Glutamatergic neuron (in vitro differentiated cells): Measurements from ENCODE around the gene SCTR. TPM values are rescaled to one million over a fixed set of nuclear protein-coding genes. Genes with fewer than 3 reads are reported as not detected.

Experiments
- DNase-seq: peaks from one replicate; pipeline ENCODE4 v3.0.0; 2022
- H3K27ac Mint-ChIP-seq: one replicate; pipeline ENCODE4 v1.8.0; 2020; ENCODE audit warnings: mild to moderate bottlenecking, mixed read lengths, inconsistent platforms; ENCODE audit not compliant: unreplicated experiment
- H3K27me3 Mint-ChIP-seq: one replicate; pipeline ENCODE4 v1.8.0; 2020; ENCODE audit warnings: mild to moderate bottlenecking, moderate library complexity, mixed read lengths, inconsistent platforms; ENCODE audit not compliant: unreplicated experiment
- H3K36me3 Mint-ChIP-seq: one replicate; pipeline ENCODE4 v1.8.0; 2020; ENCODE audit warnings: mild to moderate bottlenecking, mixed read lengths, inconsistent platforms; ENCODE audit not compliant: unreplicated experiment
- H3K4me1 Mint-ChIP-seq: one replicate; pipeline ENCODE4 v1.8.0; 2020; ENCODE audit warnings: mild to moderate bottlenecking, low read depth, mixed read lengths, inconsistent platforms; ENCODE audit not compliant: unreplicated experiment
- H3K4me3 Mint-ChIP-seq: one replicate; pipeline ENCODE4 v1.8.0; 2020; ENCODE audit warnings: mild to moderate bottlenecking, mixed read lengths, inconsistent platforms; ENCODE audit not compliant: unreplicated experiment
- H3K9me3 Mint-ChIP-seq: one replicate; pipeline ENCODE4 v1.8.0; 2020; ENCODE audit warnings: mild to moderate bottlenecking, moderate library complexity, mixed read lengths, inconsistent platforms; ENCODE audit not compliant: unreplicated experiment
- total RNA-seq: library from RNA; stranded (reverse); fragmentation: NEBNext Ultra II Directional; extraction: Animal tissue kit (Norgen Biotek cat#: 25700); gene quantifications from one replicate; pipeline ENCODE4 v1.2.1, GENCODE V29; 2021; ENCODE audit not compliant: unreplicated experiment
- TF ChIP-seq, protein P1 (sequence below): fragments of 200-600 bp; sonication (generic); IDR thresholded peaks from one replicate; pipeline ENCODE4 v1.5.0; 2021; ENCODE audit not compliant: partially characterized antibody, unreplicated experiment

SCTR gene
- total RNA-seq, 1 donor from 2014 or later = not detected

DNA sequence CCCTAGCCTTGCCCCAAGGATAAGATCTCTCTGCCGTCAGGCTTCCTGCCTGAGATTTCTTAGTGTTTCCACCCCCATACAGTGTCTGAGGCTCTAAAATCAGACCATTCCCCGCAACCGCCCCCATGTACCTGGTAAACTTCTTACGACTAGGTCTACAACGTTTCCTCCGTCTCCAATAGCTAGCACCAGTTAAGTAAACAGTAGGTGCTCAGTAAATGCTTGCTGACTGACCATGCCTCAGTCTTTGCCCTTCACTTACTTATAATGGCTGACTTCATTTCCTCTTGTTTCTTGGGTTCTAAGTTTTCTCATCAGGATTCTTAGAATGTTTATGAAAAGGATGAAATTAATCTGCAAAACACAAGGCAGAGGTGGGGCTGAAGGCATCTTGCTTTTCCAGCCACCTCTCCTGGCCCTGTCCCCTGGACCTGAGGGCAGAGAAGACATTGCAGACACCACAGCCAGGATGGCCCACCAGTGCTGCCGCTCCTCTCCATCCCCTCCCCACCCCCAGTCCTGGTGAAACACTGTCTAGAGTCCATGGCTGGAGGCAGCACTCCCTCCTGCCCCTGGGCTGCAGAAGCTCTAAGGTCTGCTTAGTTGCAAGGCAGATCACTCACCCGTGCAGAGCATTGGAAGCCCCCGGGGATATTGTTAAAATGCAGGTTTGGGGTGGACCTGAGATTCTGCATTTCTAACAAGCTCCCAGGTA lies 75.7 kb downstream of the SCTR start:
- Mint-ChIP-seq H3K9me3 (no peaks in the 10 kb centered on the region), H3K27me3 (no peaks in the 10 kb centered on the region), H3K4me3 (no peak overlapping the region), H3K27ac (no peak overlapping the region), H3K36me3 (peaks cover 3% of the 10 kb centered on the region), H3K4me1 (no peaks in the 10 kb centered on the region)
- DNase-seq = no peak
- TF ChIP-seq, protein P1, sequence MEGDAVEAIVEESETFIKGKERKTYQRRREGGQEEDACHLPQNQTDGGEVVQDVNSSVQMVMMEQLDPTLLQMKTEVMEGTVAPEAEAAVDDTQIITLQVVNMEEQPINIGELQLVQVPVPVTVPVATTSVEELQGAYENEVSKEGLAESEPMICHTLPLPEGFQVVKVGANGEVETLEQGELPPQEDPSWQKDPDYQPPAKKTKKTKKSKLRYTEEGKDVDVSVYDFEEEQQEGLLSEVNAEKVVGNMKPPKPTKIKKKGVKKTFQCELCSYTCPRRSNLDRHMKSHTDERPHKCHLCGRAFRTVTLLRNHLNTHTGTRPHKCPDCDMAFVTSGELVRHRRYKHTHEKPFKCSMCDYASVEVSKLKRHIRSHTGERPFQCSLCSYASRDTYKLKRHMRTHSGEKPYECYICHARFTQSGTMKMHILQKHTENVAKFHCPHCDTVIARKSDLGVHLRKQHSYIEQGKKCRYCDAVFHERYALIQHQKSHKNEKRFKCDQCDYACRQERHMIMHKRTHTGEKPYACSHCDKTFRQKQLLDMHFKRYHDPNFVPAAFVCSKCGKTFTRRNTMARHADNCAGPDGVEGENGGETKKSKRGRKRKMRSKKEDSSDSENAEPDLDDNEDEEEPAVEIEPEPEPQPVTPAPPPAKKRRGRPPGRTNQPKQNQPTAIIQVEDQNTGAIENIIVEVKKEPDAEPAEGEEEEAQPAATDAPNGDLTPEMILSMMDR = no peak

DNA sequence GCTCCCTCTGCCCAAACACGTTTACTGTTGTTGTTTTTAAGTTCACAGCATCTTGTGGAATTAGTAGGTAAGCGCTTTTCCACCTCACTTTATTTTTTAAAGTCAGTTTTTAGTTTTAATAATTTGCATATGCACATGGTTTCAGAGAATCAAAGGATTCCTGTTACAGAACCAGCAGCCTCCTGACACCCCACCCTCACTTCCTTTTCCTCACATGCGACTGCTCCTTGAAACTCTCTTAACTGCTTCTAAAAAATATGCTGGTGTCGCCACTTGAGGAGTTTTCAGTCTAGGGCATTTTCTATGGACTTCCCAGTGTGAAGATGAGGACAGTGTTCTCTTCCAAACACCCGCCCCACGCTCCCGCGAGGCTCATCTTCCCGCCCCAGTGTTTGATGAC lies 78.2 kb downstream of the SCTR start:
- no peak for DNase-seq
- H3K4me3 Mint-ChIP-seq = no peak overlapping the region
- H3K27ac Mint-ChIP-seq = no peak overlapping the region
- H3K9me3 Mint-ChIP-seq = no peaks in the 10 kb centered on the region
- peaks cover 3% of the 10 kb centered on the region for H3K36me3 Mint-ChIP-seq
- no peaks in the 10 kb centered on the region for H3K27me3 Mint-ChIP-seq
- no peaks in the 10 kb centered on the region for H3K4me1 Mint-ChIP-seq
- TF ChIP-seq, protein P1 = no peak

DNA sequence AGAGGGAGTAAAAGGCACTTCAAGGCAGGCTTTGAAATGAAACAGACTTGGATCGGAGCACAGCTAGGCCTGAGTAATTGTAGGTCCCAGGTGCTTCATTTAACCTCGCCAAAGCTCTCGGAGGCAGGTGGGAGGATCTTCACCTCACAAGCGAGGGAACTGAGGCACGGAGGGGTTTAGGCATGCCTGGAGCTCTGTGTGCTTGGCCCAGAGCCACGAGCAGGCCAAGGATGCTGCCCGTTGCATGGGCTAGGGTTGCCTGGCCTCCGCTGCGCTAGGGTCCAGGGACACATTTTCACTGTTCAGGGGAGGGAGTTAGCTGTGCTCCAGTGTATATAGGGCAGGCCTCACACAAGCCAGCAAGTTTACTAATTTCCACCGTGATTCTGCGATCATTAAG lies 81.4 kb downstream of the SCTR start:
- H3K36me3 Mint-ChIP-seq = no peaks in the 10 kb centered on the region
- no peak for DNase-seq
- TF ChIP-seq, protein P1 = no peak
- H3K4me3 Mint-ChIP-seq = no peak overlapping the region
- H3K27ac Mint-ChIP-seq = no peak overlapping the region
- H3K27me3 Mint-ChIP-seq = peaks cover 3% of the 10 kb centered on the region
- H3K9me3 Mint-ChIP-seq = no peaks in the 10 kb centered on the region
- no peaks in the 10 kb centered on the region for H3K4me1 Mint-ChIP-seq

DNA sequence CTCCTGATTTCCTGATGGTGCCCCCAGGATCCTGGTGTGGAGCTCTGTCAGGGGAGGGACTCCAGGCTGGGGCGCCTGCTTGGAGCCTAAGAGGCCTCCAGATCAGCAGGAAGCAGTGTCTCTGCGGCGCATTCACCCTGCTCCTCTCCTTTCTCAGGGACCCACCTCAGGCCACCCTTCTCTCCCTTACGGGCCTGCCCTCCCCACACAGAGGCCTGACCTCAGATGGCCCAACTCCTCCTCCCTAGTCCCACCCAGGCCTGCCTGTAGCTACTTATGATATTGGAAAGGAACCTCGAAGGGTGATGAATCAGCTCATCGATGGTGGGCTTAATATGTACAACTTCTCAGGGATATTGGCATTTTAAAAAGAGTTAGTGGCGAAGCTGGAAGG lies 82.1 kb downstream of the SCTR start:
- Mint-ChIP-seq H3K4me3 (no peak overlapping the region), H3K9me3 (no peaks in the 10 kb centered on the region), H3K27ac (no peak overlapping the region), H3K4me1 (no peaks in the 10 kb centered on the region), H3K36me3 (no peaks in the 10 kb centered on the region), H3K27me3 (peaks cover 3% of the 10 kb centered on the region)
- TF ChIP-seq, protein P1 = no peak
- DNase-seq = no peak

DNA sequence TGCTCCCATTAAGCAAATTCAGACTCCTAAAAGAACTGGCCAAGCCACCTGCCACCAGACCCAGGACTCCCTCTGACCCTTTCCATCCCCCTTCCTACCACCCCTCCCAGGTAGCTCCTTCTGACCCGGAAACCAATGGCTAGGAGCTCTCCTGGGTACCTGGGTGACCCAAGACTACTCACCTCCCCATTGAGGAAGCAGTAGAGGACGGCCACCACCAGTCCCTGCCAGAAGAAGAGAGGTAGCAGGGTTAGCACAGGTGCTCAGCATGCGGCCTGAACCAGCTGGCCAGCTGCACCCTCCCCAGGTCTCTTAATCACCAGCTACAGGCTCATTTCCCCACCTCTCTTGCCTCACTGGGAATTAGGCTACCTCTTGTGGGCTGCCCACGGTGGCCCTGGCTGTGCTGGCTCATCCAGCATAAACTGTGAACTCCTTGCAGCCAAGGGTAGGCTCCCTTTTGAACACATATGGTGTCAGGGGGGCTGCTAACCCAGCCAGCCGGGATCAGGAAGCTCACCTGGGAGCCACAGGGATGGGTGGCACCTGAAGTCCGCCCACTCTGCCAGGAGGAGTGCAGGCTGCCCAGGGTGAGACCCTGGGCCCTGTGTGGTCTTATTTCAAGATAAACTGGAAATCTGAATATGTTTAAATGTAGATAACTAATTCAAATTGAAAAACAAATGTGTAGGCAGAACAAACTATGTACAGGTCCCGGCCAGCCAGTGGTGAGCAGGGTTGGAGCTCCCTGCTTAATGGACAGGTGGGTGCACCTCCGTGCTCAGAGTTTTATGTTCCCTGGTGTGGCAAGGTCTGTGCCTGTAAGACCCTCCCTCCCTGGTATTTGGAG lies 82.7 kb downstream of the SCTR start:
- Mint-ChIP-seq H3K4me1 (no peaks in the 10 kb centered on the region), H3K27ac (no peak overlapping the region), H3K9me3 (no peaks in the 10 kb centered on the region), H3K4me3 (no peak overlapping the region), H3K36me3 (no peaks in the 10 kb centered on the region), H3K27me3 (peaks cover 3% of the 10 kb centered on the region)
- no peak for DNase-seq
- TF ChIP-seq, protein P1 = no peak
